ENCODE results near the gene CSF1R. TPM values are rescaled to one million over a fixed set of nuclear protein-coding genes. Genes with fewer than 3 reads are reported as not detected.

CSF1R gene
- total RNA-seq, 3 donors from 2014 or later, result 11.5 to 79.0 (median 24.1) TPM

- Histone ChIP-seq H3K36me3 (no peaks in the 10 kb centered on the region), H3K9me3 (no peaks in the 10 kb centered on the region), H3K4me3 (no peak overlapping the region), H3K4me1 (peaks cover 0 to 3% of the 10 kb centered on the region in 2 donors), H3K27ac (peak overlapping the region; percentile 16 to 41), H3K27me3 (no peaks in the 10 kb centered on the region)
- TF ChIP-seq POLR2A (IDR thresholded peaks at IDR 0.05) (no peak), POLR2AphosphoS5 (IDR thresholded peaks at IDR 0.05) (no peak), CTCF (IDR thresholded peaks at IDR 0.05) (no peak)
- intact Hi-C loops (cut with DNase I; ENCODE audit: low total_unique reads), result no loop called here
- peak in 1 of 2 donors; percentile 16 for DNase-seq (ENCODE audit: low spot score in 2 of 2)
Observed at GRCh38 chr5:150107909-150108447, 21.6 kb upstream of the CSF1R start.

- Histone ChIP-seq H3K4me1 (no peaks in the 10 kb centered on the region), H3K27me3 (no peaks in the 10 kb centered on the region), H3K36me3 (no peaks in the 10 kb centered on the region), H3K4me3 (no peak overlapping the region), H3K9me3 (no peaks in the 10 kb centered on the region), H3K27ac (peak overlapping the region; percentile 41 to 52)
- intact Hi-C loops (cut with DNase I; ENCODE audit: low total_unique reads), result no loop called here
- TF ChIP-seq POLR2AphosphoS5 (IDR thresholded peaks at IDR 0.05), result no peak
- no peak for TF ChIP-seq CTCF (IDR thresholded peaks at IDR 0.05)
- no peak for TF ChIP-seq POLR2A (IDR thresholded peaks at IDR 0.05)
- DNase-seq (ENCODE audit: low spot score in 2 of 2), result no peak
Observed at GRCh38 chr5:150106674-150107426, 20.5 kb upstream of the CSF1R start.

GRCh38 chr5:150105928-150106615 lies 19.7 kb upstream of the CSF1R start:
- Histone ChIP-seq H3K9me3 (no peaks in the 10 kb centered on the region), H3K27me3 (no peaks in the 10 kb centered on the region), H3K27ac (peak overlapping the region in 1 of 2 donors; percentile 52), H3K4me3 (no peak overlapping the region), H3K36me3 (no peaks in the 10 kb centered on the region), H3K4me1 (no peaks in the 10 kb centered on the region)
- intact Hi-C loops (cut with DNase I; ENCODE audit: low total_unique reads), result no loop called here
- TF ChIP-seq CTCF (IDR thresholded peaks at IDR 0.05), result no peak
- TF ChIP-seq POLR2A (IDR thresholded peaks at IDR 0.05), result no peak
- no peak for TF ChIP-seq POLR2AphosphoS5 (IDR thresholded peaks at IDR 0.05)
- DNase-seq (ENCODE audit: low spot score in 2 of 2), result no peak

GRCh38 chr5:150104550-150104870 lies 18.2 kb upstream of the CSF1R start:
- H3K4me3 ChIP-seq, result no peak overlapping the region
- intact Hi-C loops (cut with DNase I; ENCODE audit: low total_unique reads), result loop anchor here (5.0 kb wide), 1 partner anchor 937 kb away; no protein-coding TSS in a partner anchor
- no peak for TF ChIP-seq POLR2AphosphoS5 (IDR thresholded peaks at IDR 0.05)
- no peak for TF ChIP-seq POLR2A (IDR thresholded peaks at IDR 0.05)
- no peak for TF ChIP-seq CTCF (IDR thresholded peaks at IDR 0.05)

More at GRCh38 chr5:150104550-150104870, 18.2 kb upstream of the CSF1R start:
- Histone ChIP-seq H3K4me1 (no peaks in the 10 kb centered on the region), H3K27ac (no peak overlapping the region), H3K36me3 (no peaks in the 10 kb centered on the region), H3K27me3 (no peaks in the 10 kb centered on the region), H3K9me3 (no peaks in the 10 kb centered on the region)
- DNase-seq (ENCODE audit: low spot score in 2 of 2), result no peak

All from breast epithelium (tissue), 4 donors.